Stimulated activated CD4-positive, alpha-beta T cell treated with anti-CD3 and anti-CD28 coated beads, Interleukin-12 subunit alpha, Interleukin-12 subunit beta, amount 100 ng/mL, for 24 hours (primary cell): ENCODE measurements around the gene HCFC1R1.
"Not testable (repeated sequence)": the region's sequence is repeated elsewhere in the genome, so short reads cannot be mapped to it uniquely, and the experiment has no call there.

ENCODE experiments used
- DNase-seq, 2 experiments: peaks; one replicate each; pipeline ENCODE4 v3.0.0-alpha.2; 2020; ENCODE audit warnings: low read depth in 2 of 2

The HCFC1R1 gene

DNA sequence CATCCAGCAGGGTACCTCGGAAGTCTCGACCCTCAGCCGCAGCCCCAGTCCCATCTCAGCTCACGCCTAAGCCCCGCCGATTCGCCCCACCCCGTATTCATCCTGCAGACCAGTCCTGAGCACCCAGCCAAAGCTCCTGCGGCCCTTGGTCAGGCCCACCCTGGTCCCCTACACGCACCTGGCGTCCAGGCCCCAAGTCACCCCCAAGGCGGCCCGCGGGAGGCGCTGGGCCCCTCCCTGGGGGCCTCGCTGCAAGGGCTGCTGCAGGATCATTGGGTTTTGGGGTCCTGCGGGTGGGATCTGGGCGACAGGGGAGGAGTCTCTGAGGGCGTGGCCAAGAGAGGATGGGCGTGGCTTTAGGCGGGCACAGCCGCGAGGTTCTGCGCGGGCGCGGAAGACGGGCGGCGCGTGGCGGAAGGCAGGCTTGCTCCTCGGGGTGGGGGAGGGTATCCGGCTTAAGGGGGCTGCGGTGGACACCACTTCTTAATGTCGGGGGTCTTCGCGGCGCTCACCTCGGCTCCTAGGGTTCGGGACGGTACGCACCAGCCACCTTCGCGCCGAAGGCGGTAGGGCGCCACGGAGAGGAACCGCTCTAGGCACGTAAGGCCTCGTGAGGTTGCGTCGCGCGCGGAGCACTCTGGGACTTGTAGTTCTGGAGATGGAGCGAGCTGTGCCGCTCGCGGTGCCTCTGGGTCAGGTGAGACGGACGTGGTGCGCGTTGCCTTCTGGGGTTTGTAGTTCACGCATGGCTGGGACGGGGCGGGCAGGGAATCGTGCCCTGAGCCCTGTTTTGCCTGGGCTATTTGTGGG, at the start of gene HCFC1R1, which contains the start of gene THOC6:
Gene HCFC1R1 (minus strand): TSS at position 274 of the 810 bp plus-strand sequence. CDS start 1 bp downstream, at position 273.
Gene THOC6 (plus strand): TSS at position 367 of the 810 bp plus-strand sequence. CDS start 292 bp downstream, at position 659.
- peak; percentile 92 to 95 for DNase-seq

- no peak for DNase-seq
These were observed 49.7 kb upstream of the HCFC1R1 start for GRCh38 chr16:3073448-3073847.

DNA sequence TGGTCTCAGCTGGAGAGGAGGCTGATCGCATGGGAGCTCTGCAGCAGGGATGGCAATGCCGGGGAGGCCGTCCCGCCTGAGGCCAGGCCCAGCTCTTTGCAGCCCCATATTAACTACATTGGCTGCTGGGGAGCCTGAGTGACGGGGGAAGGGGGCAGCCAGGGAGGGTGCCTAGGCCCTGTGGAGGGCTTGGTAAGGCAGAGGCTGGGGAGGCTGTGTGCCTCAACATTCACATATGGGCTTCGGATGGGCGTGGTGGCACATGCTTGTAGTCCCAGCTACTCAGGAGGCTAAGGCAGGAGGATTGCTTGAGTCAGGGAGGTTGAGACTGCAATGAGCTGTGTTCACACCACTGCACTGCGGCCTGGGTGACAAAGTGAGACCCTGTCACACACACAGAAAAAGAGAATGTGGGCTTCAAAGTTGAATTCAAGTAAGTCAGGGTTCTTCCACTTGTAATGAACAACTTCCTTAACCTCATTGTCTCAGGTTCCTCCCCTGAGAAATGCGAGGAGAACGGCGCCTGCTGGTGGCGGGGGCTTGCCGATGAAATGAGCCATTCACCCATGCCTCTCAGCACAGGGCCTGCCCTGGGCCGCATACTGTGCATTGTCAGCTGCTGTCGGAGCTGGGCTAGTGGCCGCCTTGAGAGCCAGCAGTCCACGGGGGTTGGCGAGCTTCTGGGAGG, 49.0 kb upstream of the HCFC1R1 start:
- not testable (repeated sequence) for DNase-seq

DNA sequence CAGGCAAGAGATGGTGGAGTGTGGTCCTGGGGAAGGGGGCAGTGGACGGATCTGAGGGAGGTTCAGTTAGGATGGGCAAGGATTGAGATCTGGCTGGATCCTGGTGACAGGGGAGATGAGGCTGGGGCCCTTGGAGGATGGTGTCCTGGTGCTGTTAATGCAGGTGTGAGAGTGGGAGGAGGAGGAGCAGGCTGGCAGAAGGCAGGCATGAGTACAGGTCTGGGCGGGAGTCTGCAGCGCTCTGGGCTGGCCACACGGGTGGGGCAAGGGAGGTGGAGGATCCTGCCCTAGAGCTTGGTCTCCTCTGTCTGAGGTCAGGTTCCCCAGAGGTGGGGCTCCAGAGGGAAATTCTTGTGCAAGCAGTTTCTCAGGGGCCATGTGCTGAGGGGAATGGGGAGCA, 48.4 kb upstream of the HCFC1R1 start:
- DNase-seq, result not testable (repeated sequence)

DNA sequence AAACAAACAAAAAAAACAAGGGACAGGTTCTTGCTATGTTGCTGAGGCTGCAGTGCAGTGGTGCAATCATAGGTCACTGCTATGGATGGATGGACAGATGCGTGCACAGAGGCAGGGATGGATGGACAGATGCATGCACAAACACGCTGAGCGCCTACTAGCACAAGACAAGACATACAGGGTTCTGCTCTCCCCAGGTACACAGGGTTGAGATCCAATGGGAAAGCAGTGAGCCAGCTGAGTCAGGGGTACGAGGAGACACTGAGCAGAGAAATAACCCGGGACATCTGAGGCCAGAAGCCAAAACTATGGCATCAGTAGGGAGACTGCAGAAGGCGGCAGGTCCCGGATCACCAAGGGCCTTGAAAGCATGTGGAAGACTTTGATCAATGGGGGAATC, 47.9 kb upstream of the HCFC1R1 start:
- DNase-seq, result no peak

GRCh38 chr16:3070608-3071111, 46.9 kb upstream of the HCFC1R1 start:
- DNase-seq, result no peak

GRCh38 chr16:3069146-3069545, 45.4 kb upstream of the HCFC1R1 start:
- DNase-seq, result not testable (repeated sequence)

DNA sequence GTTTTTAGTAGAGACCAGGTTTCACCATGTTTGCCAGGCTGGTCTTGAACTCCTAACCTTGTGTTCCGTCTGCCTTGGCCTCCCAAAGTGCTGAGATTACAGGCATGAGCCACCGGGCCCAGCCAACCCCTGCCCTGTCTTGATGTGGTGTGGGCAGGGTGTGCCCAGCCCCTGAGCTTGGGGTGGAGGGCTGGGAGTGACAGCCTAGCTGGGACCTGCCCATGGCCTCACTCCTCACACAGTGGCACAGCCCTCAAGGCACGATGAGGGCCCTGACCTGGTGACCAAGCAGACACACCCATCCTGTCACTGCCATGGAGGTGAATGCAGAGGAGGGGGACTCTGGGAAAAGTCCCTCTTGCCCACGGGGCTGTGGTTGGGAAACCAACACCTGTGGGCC, 44.7 kb upstream of the HCFC1R1 start:
- DNase-seq, result no peak

DNA sequence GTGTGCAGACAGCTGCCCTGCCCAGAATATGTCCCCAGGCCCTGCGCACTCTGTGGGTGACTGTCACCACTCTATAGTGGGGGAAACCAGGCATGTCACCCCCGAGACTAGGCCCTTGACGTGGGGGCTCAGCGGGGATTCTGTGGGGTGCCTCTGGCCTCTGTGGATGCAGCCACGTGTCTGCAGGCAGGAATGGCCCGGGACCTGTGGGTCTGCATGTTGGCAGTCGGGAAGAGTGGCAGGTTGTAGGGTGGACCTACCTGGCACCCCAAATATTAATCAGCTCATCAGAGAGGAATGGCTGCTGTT, 42.7 kb upstream of the HCFC1R1 start:
- DNase-seq, result no peak

DNA sequence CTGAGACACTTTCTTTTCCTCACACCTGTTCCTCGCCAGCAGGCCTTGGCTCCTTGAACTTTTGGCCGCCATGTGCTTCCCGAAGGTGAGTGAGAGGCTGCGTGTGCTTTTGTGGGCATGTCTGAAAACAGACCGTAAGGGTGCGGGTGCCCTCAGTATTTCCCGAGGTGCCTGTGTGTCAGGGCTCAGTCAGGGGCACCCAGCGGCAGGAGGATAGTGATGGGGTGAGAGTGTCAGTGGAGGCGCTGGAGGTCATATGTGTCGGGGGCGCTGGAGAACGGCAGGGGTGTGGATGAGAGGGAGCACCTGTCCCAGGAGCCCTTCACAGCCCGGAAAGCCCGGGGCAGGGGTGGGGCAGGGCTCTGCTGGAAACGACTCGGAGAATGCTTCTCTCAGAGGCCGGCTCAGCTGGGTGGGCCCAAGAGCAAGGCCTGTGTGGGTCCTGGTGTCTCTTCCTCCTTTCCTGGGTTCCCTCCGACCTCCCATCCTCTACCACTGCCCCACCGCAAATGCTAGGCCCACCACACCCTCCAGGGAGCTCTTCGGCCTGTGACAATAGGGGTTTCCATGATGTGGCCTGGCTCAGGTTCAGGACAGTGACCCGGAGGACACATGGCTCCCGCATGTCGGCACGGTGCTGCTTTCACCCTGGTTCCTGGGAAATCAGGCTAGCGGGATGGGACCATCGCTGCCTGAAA, 42.1 kb upstream of the HCFC1R1 start:
- DNase-seq, result no peak

DNA sequence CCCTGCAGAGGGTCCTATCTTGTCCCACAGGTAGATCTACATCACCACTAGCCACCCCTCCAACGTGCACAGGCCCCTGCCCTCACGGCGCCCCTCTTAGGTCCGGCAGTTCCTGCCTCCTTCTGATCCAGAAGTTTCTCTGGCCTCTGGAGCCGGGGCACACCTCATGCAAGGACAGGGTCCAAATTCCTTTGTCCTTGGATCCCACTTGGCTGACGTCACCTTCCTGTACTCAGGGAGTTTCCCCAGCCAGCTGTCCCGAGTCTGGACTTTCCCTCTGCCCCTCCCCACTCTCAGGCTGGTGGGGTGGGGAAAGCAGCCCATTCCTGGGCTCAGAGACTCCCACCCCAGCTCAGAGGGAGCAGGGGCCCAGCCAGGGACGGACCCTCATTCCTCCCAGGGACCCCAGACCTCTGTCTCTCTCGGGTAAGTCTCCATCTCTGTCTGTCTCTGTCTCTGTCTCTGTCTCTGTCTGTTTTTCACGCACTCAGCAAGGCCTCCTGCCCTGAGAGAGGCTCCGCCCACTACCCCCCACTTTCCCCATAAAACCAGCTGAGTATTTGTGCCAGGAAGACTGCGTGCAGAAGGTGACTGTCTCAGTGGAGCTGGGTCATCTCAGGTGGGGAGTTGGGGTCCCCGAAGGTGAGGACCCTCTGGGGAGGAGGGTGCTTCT, 41.5 kb upstream of the HCFC1R1 start, which contains the start of gene IL32:
Gene IL32 (plus strand): TSS at position 572 of the 673 bp plus-strand sequence. CDS start 172 bp downstream, outside the sequence.
- peak in 1 of 2 experiments; percentile 74 for DNase-seq

DNA sequence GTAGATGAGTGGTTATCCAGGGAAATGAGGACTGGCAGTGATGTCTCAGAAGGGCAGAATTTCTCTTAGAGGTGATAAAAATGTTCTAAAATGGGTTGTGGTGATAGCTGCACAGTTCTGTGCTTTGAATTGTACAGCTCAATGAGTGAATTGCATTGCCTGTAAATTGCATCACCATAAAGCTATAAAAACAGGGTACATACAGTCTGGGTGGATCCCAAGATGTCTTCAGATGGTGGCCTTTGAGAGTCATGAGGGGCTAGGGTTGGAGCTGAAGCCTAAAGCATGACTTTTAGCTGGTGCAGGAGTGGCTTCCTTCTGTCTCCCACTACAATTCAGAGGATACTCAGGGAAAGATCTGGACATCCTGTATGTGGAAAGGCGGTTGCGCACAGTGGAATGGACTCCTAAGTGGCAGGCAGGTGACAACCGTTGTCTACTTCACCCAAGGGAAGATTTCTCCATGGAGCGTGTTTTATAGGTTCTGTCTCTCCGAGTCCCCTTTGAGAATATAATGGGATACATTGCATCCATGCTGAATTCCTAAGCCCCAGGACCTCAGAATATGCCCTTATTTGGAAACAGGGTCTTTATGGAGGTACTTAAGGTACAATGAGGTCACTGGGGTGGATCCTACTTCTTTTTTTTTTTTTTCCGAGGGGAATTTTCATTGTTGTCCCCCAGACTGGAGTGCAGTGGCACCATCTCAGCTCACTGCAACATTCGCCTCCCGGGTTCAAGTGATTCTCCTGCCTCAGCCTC, 40.1 kb upstream of the HCFC1R1 start:
- no peak for DNase-seq

- no peak for DNase-seq
These were observed 38.8 kb upstream of the HCFC1R1 start for GRCh38 chr16:3062553-3062952.

- DNase-seq, result no peak
These were observed 36.8 kb upstream of the HCFC1R1 start for GRCh38 chr16:3060339-3061127.

DNA sequence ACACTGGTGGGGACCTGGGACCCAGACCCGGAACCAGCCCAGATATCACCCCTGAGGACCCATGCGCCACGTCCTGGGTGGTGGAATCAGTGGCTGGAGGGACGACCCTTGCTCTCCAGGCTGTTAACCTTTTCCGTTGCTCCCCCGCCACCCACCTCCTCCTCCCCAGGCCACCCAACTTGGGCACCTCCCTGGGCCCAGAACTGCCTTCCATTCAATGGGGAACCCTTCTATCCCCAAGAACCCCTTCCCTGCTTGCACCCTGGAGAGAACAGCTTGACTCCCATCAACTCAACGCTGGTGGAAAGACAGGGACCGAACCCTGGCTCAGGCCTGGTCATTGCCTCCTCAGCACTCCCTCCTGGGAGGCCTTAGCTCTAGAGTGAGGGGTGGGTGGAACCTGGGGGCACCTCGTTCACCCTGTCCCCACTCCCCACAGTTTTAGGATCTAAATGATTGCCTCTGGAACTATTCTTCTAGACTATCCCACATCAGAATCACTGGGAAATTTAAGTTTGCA, 36.0 kb upstream of the HCFC1R1 start:
- no peak for DNase-seq

GRCh38 chr16:3059041-3059722, 35.4 kb upstream of the HCFC1R1 start:
- peak; percentile 72 to 79 for DNase-seq

GRCh38 chr16:3058139-3059030, 34.6 kb upstream of the HCFC1R1 start:
- DNase-seq, result no peak
